Stimulated activated naive CD8-positive, alpha-beta T cell treated with anti-CD3 and anti-CD28 coated beads, Interleukin-15, Interleukin-2, amounts not matched to agents 100 ng/mL and 50 ng/mL, for 24 hours (primary cell): Measurements from ENCODE around the gene CDPF1.
A peak's percentile ranks its signal among the peaks of the same experiment; 100 is the strongest.

Experiments used
- H3K27ac Mint-ChIP-seq: one replicate; pipeline ENCODE4 v1.8.0; 2021; ENCODE audit warnings: mild to moderate bottlenecking, mixed read lengths
- H3K27me3 Mint-ChIP-seq: one replicate; pipeline ENCODE4 v1.8.0; 2021; ENCODE audit warnings: mixed read lengths
- H3K36me3 Mint-ChIP-seq: one replicate; pipeline ENCODE4 v1.8.0; 2021; ENCODE audit warnings: low read depth, mixed read lengths
- H3K4me1 Mint-ChIP-seq: one replicate; pipeline ENCODE4 v1.8.0; 2021; ENCODE audit warnings: low read depth, mixed read lengths
- H3K4me3 Mint-ChIP-seq: one replicate; pipeline ENCODE4 v1.8.0; 2021; ENCODE audit warnings: mild to moderate bottlenecking, mixed read lengths
- H3K9me3 Mint-ChIP-seq: one replicate; pipeline ENCODE4 v1.8.0; 2021; ENCODE audit warnings: mixed read lengths

The CDPF1 gene

DNA sequence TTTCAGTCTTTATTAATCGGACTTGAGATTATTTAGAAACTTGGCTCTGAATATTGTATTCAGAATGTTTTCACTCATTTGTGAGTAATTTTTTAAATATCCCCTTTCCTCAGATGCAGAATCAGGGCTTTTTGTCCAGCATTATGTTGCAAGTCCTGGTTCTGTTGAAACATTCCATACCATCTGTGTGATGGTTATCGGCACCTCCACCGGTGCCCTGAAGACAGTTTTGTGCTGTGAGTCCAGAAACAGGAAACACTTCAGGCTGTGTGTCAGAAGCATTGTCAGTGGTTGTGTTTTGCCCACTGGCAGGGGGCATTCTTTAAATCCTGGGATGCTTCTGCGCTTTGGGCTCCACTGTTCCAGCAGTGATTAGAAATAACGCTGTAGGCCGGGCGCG, 20.4 kb downstream of the CDPF1 start:
- no peak overlapping the region for H3K4me3 Mint-ChIP-seq
- no peak overlapping the region for H3K27ac Mint-ChIP-seq
- no peaks in the 10 kb centered on the region for H3K9me3 Mint-ChIP-seq
- peaks cover 5% of the 10 kb centered on the region for H3K36me3 Mint-ChIP-seq
- H3K4me1 Mint-ChIP-seq = peaks cover 3% of the 10 kb centered on the region
- no peaks in the 10 kb centered on the region for H3K27me3 Mint-ChIP-seq

DNA sequence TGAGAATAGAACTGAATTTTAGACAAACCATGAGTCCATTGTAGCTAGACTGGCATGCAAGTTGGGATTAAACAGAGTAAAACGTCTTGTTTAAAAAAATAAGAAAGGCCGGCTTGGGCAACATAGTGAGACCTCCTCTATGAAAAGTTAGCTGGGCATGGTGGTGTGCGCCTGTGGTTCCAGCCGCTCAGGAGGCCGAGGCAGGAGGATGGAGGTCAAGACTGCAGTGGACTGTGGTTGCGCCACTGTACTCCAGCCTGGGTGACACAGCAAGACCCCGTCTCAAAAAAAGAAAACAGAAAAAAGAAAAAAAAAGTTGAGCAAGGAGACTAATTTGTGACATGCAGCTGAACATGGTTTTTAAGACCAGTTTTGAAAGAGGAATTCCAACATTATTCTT, 23.5 kb downstream of the CDPF1 start:
- Mint-ChIP-seq H3K4me1 (no peaks in the 10 kb centered on the region), H3K27me3 (no peaks in the 10 kb centered on the region), H3K27ac (no peak overlapping the region), H3K36me3 (peaks cover 8% of the 10 kb centered on the region), H3K4me3 (no peak overlapping the region), H3K9me3 (no peaks in the 10 kb centered on the region)

DNA sequence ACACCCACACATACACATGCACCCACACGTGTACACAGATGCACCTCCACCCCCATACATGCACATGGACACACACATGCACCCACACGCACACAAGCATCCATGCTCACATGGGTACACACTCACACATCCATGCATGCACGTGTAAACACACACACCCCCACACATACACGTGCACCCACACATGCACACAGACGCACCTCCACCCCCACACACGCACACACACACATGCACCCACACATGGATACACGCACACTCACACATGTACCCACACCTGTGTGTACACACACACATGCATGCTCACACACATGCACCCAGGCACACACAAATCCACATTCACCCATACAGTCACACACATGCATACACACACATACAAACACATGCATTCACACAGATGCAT, 24.5 kb downstream of the CDPF1 start:
- no peak overlapping the region for H3K27ac Mint-ChIP-seq
- H3K9me3 Mint-ChIP-seq = no peaks in the 10 kb centered on the region
- H3K27me3 Mint-ChIP-seq = no peaks in the 10 kb centered on the region
- no peak overlapping the region for H3K4me3 Mint-ChIP-seq
- peaks cover 14% of the 10 kb centered on the region for H3K36me3 Mint-ChIP-seq
- H3K4me1 Mint-ChIP-seq = peaks cover 8% of the 10 kb centered on the region

DNA sequence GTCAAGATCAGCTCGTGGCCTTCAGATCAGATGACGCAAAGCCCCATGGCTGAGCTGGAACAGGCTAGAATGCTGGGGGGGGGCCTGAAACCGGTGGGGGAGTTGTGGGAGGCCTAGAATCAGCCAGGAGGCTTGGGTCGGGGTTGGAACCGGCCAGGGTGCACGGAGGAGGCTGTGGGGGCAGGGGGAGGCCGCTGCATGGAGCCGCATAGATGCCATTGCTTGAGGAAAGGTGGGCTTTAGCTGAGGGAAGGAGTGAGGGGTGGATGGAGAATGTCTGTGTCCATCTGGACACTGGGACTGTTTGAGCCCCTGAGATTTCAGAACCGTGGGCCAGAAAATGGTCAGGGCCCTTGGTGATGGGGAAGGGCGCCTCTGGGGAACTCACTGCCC, 25.2 kb downstream of the CDPF1 start:
- Mint-ChIP-seq H3K36me3 (peaks cover 14% of the 10 kb centered on the region), H3K4me1 (peaks cover 9% of the 10 kb centered on the region), H3K4me3 (no peak overlapping the region), H3K27ac (no peak overlapping the region), H3K27me3 (no peaks in the 10 kb centered on the region), H3K9me3 (no peaks in the 10 kb centered on the region)

- no peak overlapping the region for H3K27ac Mint-ChIP-seq
- H3K9me3 Mint-ChIP-seq = no peaks in the 10 kb centered on the region
- H3K36me3 Mint-ChIP-seq = peaks cover 18% of the 10 kb centered on the region
- H3K27me3 Mint-ChIP-seq = no peaks in the 10 kb centered on the region
- no peak overlapping the region for H3K4me3 Mint-ChIP-seq
- peaks cover 16% of the 10 kb centered on the region for H3K4me1 Mint-ChIP-seq
Measured at GRCh38 chr22:46224044-46224897, 25.8 kb downstream of the CDPF1 start.

DNA sequence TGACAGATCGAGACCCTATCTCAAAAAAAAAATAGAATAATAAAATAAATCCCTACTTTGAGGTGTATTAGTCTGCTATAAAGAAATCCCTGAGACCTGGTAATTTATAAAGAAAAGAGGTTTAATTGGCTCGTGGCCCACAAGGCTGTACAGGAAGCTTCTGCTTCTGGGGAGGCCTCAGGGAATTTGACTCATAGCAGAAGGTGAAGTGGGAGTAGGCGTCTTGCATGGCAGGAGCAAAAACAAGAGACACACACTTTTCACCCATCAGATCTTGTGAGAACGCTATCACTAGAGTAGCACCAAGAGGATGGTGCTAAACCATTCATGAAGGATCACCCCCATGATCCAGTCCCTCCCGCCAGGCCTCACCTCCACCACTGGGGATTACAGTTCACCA, 29.2 kb downstream of the CDPF1 start:
- Mint-ChIP-seq H3K9me3 (no peaks in the 10 kb centered on the region), H3K4me1 (peaks cover 16% of the 10 kb centered on the region), H3K36me3 (peaks cover 33% of the 10 kb centered on the region), H3K4me3 (no peak overlapping the region), H3K27ac (peak overlapping the region; percentile 45), H3K27me3 (no peaks in the 10 kb centered on the region)

DNA sequence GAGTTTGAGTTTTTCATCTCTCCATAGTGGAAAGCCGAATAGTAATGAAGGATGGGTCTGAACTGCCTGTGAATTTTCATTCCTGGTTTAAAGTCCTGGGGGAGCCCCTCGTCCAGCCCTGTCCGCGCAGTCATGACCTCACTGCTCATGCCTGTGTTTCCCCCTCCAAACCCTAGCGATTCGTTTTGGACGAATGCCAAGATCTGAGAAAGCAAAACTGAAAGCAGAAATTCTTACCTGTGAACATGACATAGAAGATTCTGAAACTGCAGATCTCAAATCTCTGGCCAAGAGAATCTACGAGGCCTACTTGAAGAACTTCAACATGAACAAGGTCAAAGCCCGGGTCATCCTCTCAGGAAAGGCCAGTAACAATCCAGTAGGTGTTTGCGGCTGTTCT, 30.5 kb downstream of the CDPF1 start:
- Mint-ChIP-seq H3K36me3 (peaks cover 33% of the 10 kb centered on the region), H3K27me3 (no peaks in the 10 kb centered on the region), H3K9me3 (no peaks in the 10 kb centered on the region), H3K4me3 (no peak overlapping the region), H3K4me1 (peaks cover 16% of the 10 kb centered on the region), H3K27ac (no peak overlapping the region)

DNA sequence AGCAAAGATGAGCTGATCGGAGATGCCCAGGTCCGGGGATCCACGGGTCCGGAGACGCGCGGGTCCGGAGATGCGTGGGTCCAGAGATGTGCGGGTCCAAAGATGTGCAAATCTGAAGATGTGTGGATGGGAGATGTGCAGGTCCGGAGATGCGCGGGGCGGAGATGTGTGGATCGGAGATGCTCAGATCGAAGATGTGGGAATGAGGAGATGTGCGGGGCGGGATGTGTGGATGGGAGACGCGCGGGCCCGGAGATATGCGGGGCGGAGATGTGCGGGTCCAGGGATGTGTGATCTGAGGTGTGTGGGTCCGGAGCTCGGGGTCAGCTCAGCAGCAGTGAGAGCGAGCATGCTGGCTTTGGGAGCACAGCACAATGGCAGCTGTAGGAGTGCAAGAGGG, 35.5 kb downstream of the CDPF1 start:
- no peak overlapping the region for H3K4me3 Mint-ChIP-seq
- H3K4me1 Mint-ChIP-seq = peaks cover 9% of the 10 kb centered on the region
- no peaks in the 10 kb centered on the region for H3K27me3 Mint-ChIP-seq
- H3K36me3 Mint-ChIP-seq = peaks cover 65% of the 10 kb centered on the region
- H3K27ac Mint-ChIP-seq = no peak overlapping the region
- no peaks in the 10 kb centered on the region for H3K9me3 Mint-ChIP-seq

- H3K36me3 Mint-ChIP-seq = peaks cover 65% of the 10 kb centered on the region
- H3K27me3 Mint-ChIP-seq = no peaks in the 10 kb centered on the region
- peaks cover 4% of the 10 kb centered on the region for H3K9me3 Mint-ChIP-seq
- no peak overlapping the region for H3K4me3 Mint-ChIP-seq
- no peak overlapping the region for H3K27ac Mint-ChIP-seq
- H3K4me1 Mint-ChIP-seq = peaks cover 5% of the 10 kb centered on the region
Measured at GRCh38 chr22:46214149-46214548, 35.9 kb downstream of the CDPF1 start.

DNA sequence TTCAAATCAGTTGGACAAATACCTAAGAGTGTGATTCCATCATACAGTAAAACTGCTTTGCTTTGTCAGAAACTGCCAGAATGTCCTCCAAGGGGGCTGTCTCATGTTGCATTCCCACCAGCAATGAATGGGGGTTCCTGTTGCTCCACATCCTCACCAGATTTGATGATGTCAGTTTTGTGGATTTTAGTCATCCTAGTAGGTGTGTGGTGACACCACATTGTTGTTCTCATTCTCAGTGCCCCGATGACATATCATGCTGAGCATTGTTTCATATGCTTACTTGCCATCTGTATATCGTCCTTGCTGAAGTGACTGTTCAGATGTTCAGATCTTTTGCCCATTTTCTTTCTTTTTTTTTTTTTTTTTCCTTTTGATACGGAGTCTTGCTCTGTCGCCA, 37.0 kb downstream of the CDPF1 start:
- H3K9me3 Mint-ChIP-seq = peaks cover 12% of the 10 kb centered on the region
- H3K27me3 Mint-ChIP-seq = no peaks in the 10 kb centered on the region
- H3K36me3 Mint-ChIP-seq = peaks cover 68% of the 10 kb centered on the region
- no peak overlapping the region for H3K27ac Mint-ChIP-seq
- peaks cover 5% of the 10 kb centered on the region for H3K4me1 Mint-ChIP-seq
- no peak overlapping the region for H3K4me3 Mint-ChIP-seq

GRCh38 chr22:46212195-46212594, 37.9 kb downstream of the CDPF1 start:
- no peak overlapping the region for H3K27ac Mint-ChIP-seq
- H3K4me1 Mint-ChIP-seq = peaks cover 5% of the 10 kb centered on the region
- peaks cover 12% of the 10 kb centered on the region for H3K9me3 Mint-ChIP-seq
- H3K27me3 Mint-ChIP-seq = no peaks in the 10 kb centered on the region
- no peak overlapping the region for H3K4me3 Mint-ChIP-seq
- peaks cover 65% of the 10 kb centered on the region for H3K36me3 Mint-ChIP-seq

- peaks cover 5% of the 10 kb centered on the region for H3K4me1 Mint-ChIP-seq
- no peaks in the 10 kb centered on the region for H3K27me3 Mint-ChIP-seq
- H3K36me3 Mint-ChIP-seq = peaks cover 60% of the 10 kb centered on the region
- H3K4me3 Mint-ChIP-seq = no peak overlapping the region
- no peak overlapping the region for H3K27ac Mint-ChIP-seq
- peaks cover 12% of the 10 kb centered on the region for H3K9me3 Mint-ChIP-seq
Measured at GRCh38 chr22:46209262-46209661, 40.8 kb downstream of the CDPF1 start.

- no peaks in the 10 kb centered on the region for H3K27me3 Mint-ChIP-seq
- H3K27ac Mint-ChIP-seq = no peak overlapping the region
- no peak overlapping the region for H3K4me3 Mint-ChIP-seq
- peaks cover 21% of the 10 kb centered on the region for H3K36me3 Mint-ChIP-seq
- no peaks in the 10 kb centered on the region for H3K4me1 Mint-ChIP-seq
- peaks cover 2% of the 10 kb centered on the region for H3K9me3 Mint-ChIP-seq
Measured at GRCh38 chr22:46203601-46203980, 46.5 kb downstream of the CDPF1 start.

DNA sequence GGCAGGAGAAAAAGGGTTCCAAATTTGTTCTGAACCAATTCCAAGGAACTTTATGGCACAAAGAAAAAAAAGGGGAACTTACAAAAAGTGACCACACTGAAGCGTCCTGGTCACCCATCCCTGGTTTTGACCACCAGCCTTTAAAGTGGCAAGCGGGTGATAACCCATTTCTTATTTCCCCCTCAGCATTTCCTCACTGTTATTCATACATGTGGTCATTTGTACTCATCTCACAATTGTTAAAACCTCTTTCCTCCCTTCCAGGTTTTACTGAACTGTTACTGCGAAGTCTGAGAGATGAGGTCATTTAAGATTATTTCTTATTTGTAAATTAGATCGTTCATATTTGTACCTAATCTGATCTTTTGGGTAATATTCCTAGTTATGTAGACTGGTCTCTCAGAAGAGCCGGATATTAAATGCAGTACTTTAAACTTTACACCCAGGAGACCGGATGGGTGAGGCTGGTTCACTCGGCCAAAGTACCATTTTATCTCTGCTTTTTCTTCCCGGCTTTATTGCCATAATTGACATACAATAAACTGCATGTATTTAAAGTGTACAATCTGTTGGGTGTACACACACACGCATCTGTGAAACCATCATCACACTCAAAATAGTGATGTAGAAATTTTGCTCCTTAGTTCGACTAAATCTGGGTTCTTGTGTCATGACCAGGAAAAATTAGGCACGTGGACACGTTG, 47.0 kb downstream of the CDPF1 start:
- Mint-ChIP-seq H3K4me3 (no peak overlapping the region), H3K27ac (no peak overlapping the region), H3K27me3 (no peaks in the 10 kb centered on the region), H3K36me3 (peaks cover 19% of the 10 kb centered on the region), H3K4me1 (no peaks in the 10 kb centered on the region), H3K9me3 (no peaks in the 10 kb centered on the region)

- peaks cover 4% of the 10 kb centered on the region for H3K4me1 Mint-ChIP-seq
- peaks cover 19% of the 10 kb centered on the region for H3K36me3 Mint-ChIP-seq
- H3K27me3 Mint-ChIP-seq = no peaks in the 10 kb centered on the region
- no peak overlapping the region for H3K4me3 Mint-ChIP-seq
- no peak overlapping the region for H3K27ac Mint-ChIP-seq
- no peaks in the 10 kb centered on the region for H3K9me3 Mint-ChIP-seq
Measured at GRCh38 chr22:46201059-46201757, 48.9 kb downstream of the CDPF1 start.
